Panc1 (cell line): ENCODE results near the gene AMN1.

ENCODE experiments used
- REST ChIP-seq, 2 experiments: IDR thresholded peaks; 2 replicates each; pipeline ENCODE4 v1.6.1; 2011 to 2012; ENCODE audit warnings: low read depth in 2 of 2, control low read depth in 1 of 2, low read length in 1 of 2, mild to moderate bottlenecking in 1 of 2, moderate library complexity in 1 of 2; ENCODE audit not compliant: insufficient read depth in 1 of 2
- TF ChIP-seq, protein P1 (sequence below): fragments of 450-650 bp; IDR thresholded peaks from 2 replicates; pipeline ENCODE4 v1.5.1; 2017; ENCODE audit warnings: mild to moderate bottlenecking

DNA sequence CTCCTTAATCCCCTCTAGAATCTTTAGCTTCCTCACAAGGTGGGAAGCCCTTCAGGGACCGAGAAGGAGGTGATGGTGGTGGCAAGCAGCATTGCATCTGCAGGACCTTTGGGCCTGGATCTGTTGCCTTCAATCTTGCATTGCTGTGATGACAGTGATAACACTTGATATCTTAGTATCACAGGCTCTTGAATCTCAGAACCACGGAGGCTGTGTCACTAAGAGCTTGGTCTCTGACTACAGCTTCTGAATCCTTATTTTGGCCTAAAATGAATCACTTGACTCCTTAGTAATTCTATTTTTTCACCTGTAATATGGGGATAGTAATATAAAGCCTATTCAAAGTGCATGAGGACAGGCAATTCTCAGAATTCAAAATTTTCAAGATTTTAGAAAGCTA lies 8.9 kb upstream of the AMN1 start:
- TF ChIP-seq, protein P1, sequence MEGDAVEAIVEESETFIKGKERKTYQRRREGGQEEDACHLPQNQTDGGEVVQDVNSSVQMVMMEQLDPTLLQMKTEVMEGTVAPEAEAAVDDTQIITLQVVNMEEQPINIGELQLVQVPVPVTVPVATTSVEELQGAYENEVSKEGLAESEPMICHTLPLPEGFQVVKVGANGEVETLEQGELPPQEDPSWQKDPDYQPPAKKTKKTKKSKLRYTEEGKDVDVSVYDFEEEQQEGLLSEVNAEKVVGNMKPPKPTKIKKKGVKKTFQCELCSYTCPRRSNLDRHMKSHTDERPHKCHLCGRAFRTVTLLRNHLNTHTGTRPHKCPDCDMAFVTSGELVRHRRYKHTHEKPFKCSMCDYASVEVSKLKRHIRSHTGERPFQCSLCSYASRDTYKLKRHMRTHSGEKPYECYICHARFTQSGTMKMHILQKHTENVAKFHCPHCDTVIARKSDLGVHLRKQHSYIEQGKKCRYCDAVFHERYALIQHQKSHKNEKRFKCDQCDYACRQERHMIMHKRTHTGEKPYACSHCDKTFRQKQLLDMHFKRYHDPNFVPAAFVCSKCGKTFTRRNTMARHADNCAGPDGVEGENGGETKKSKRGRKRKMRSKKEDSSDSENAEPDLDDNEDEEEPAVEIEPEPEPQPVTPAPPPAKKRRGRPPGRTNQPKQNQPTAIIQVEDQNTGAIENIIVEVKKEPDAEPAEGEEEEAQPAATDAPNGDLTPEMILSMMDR, result no peak
- no peak for TF ChIP-seq REST (IDR thresholded peaks at IDR 0.05; ENCODE audit: insufficient read depth in 1 of 2, low read depth in 2 of 2, low read length in 1 of 2)
